HepG2 (cell line): ENCODE measurements around the gene MRPS2. TPM values are rescaled to one million over a fixed set of nuclear protein-coding genes. Genes with fewer than 3 reads are reported as not detected.
A peak's percentile ranks its signal among the peaks of the same experiment; 100 is the strongest.

Experiments
- HNRNPL ChIP-seq: fragments of 200-400 bp; formaldehyde crosslinking; IDR thresholded peaks from 2 replicates; pipeline ENCODE4 v1.6.1; 2017; ENCODE audit warnings: mild to moderate bottlenecking, low read depth, low read length
- JDP2 ChIP-seq: sonication (generic); formaldehyde crosslinking; IDR thresholded peaks from 2 replicates; pipeline ENCODE4 v1.8.1; 2022; ENCODE audit warnings: missing genetic modification reagents, borderline replicate concordance
- KLF12 ChIP-seq: sonication (generic); formaldehyde crosslinking; IDR thresholded peaks from 2 replicates; pipeline ENCODE4 v1.4.0; 2020; ENCODE audit warnings: missing genetic modification reagents, borderline replicate concordance
- RBAK ChIP-seq: sonication (generic); formaldehyde crosslinking; IDR thresholded peaks from 2 replicates; pipeline ENCODE4 v1.5.1; 2020; ENCODE audit warnings: mild to moderate bottlenecking, missing genetic modification reagents
- ZBTB40 ChIP-seq, 2 experiments: fragments of 450-650 bp in 1 of 2; sonication (generic) in 1 of 2; formaldehyde crosslinking in 1 of 2; IDR thresholded peaks; 2 replicates each; pipeline versions ENCODE4 v1.6.1 to v1.8.0; 2016 to 2022; ENCODE audit warnings: antibody characterized with exemption in 1 of 2, mild to moderate bottlenecking in 1 of 2, missing genetic modification reagents in 1 of 2
- ZNF687 ChIP-seq: sonication (generic); formaldehyde crosslinking; IDR thresholded peaks from 2 replicates; pipeline ENCODE4 v1.5.1; 2020; ENCODE audit warnings: mild to moderate bottlenecking, missing genetic modification reagents, moderate library complexity
- ZNF781 ChIP-seq: sonication (generic); formaldehyde crosslinking; IDR thresholded peaks from 2 replicates; pipeline ENCODE4 v1.5.1; 2020; ENCODE audit warnings: borderline replicate concordance, mild to moderate bottlenecking, missing genetic modification reagents; ENCODE audit errors: not compliant biosample characterization
- polyA plus RNA-seq, 8 experiments: library from polyadenylated mRNA; depleted of rRNA in 3 of 8; stranded (reverse) in 7 of 8; unstranded in 1 of 8; fragments of >200 nt; fragmentation: Illumina TruSeq in 4 of 8; extraction: Trizol in 4 of 8; gene quantifications; 2 replicates each; pipeline versions ENCODE4 v1.2.1 to v1.2.3, GENCODE V29; 2011 to 2016; ENCODE audit warnings: low read depth in 4 of 8, missing spikeins in 1 of 8, mixed read lengths in 1 of 8; ENCODE audit not compliant: insufficient read depth in 1 of 8
- total RNA-seq, 5 experiments: library from RNA; depleted of rRNA; stranded (reverse); fragments of >200 nt; fragmentation: Illumina TruSeq; extraction: Trizol; gene quantifications; 2 replicates each; pipeline ENCODE4 v1.2.3, GENCODE V29; 2016; ENCODE audit warnings: low read depth in 1 of 5
- TF ChIP-seq, protein P1 (sequence below): sonication (generic); formaldehyde crosslinking; conservative IDR thresholded peaks from 2 replicates; pipeline ENCODE4 v1.8.1; 2023; ENCODE audit warnings: missing genetic modification reagents
- TF ChIP-seq, protein P2 (sequence below): IDR thresholded peaks from 2 replicates; pipeline ENCODE4 v1.6.1; 2016; ENCODE audit warnings: mild to moderate bottlenecking

The MRPS2 gene
- total and polyA plus RNA-seq, 2 of the 13 experiments (the other 11 are each of a cell fraction or from before 2014, with no cell fraction given), result 44.4 to 86.7 TPM

- TF ChIP-seq ZBTB40 (IDR thresholded peaks at IDR 0.05) (no peak), ZBTB40 (CRISPR knock-in tag; IDR thresholded peaks at IDR 0.05) (peak; percentile 89), KLF12 (CRISPR knock-in tag) (no peak; the same call in 1 of the 2 replicates), HNRNPL (0 out of 2 replicates have a peak, but pooled peaks have one; percentile 27), ZNF687 (peak; percentile 78), JDP2 (CRISPR knock-in tag) (no peak), RBAK (CRISPR knock-in tag) (no peak), ZNF781 (CRISPR knock-in tag) (no peak)
- TF ChIP-seq, protein P1, sequence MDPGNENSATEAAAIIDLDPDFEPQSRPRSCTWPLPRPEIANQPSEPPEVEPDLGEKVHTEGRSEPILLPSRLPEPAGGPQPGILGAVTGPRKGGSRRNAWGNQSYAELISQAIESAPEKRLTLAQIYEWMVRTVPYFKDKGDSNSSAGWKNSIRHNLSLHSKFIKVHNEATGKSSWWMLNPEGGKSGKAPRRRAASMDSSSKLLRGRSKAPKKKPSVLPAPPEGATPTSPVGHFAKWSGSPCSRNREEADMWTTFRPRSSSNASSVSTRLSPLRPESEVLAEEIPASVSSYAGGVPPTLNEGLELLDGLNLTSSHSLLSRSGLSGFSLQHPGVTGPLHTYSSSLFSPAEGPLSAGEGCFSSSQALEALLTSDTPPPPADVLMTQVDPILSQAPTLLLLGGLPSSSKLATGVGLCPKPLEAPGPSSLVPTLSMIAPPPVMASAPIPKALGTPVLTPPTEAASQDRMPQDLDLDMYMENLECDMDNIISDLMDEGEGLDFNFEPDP (CRISPR knock-in tag), result no peak
- TF ChIP-seq, protein P2, sequence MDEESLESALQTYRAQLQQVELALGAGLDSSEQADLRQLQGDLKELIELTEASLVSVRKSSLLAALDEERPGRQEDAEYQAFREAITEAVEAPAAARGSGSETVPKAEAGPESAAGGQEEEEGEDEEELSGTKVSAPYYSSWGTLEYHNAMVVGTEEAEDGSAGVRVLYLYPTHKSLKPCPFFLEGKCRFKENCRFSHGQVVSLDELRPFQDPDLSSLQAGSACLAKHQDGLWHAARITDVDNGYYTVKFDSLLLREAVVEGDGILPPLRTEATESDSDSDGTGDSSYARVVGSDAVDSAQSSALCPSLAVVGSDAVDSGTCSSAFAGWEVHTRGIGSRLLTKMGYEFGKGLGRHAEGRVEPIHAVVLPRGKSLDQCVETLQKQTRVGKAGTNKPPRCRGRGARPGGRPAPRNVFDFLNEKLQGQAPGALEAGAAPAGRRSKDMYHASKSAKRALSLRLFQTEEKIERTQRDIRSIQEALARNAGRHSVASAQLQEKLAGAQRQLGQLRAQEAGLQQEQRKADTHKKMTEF (CRISPR knock-in tag), result peak; percentile 89; the same call in 1 of the 2 replicates
- TF ChIP-seq, all 625 proteins: peak for 286
Measured at GRCh38 chr9:135500525-135501260, at the start of gene MRPS2 (continued).
